Fibroblast of lung (primary cell): ENCODE measurements around the gene AQP11. TPM values are rescaled to one million over a fixed set of nuclear protein-coding genes. Genes with fewer than 3 reads are reported as not detected.
"Not testable (repeated sequence)": the region's sequence is repeated elsewhere in the genome, so short reads cannot be mapped to it uniquely, and the experiment has no call there.

Source experiments
- DNase-seq, 2 donors: peaks; one replicate each; pipeline versions ENCODE4 v3.0.0 to v3.0.0-alpha.2; 2010; ENCODE audit warnings: low read depth in 2 of 2
- H2AFZ ChIP-seq: 2 replicates; pipeline ENCODE4 v1.5.1; 2012; ENCODE audit warnings: low read length, control low read depth, inconsistent platforms
- H3K27ac ChIP-seq: 2 replicates; pipeline ENCODE4 v1.5.1; 2011; ENCODE audit warnings: low read length, control low read depth; ENCODE audit not compliant: insufficient read depth
- H3K27me3 ChIP-seq: 2 replicates; pipeline ENCODE4 v1.5.1; 2011; ENCODE audit warnings: mild to moderate bottlenecking, low read length; ENCODE audit not compliant: control insufficient read depth, insufficient read depth
- H3K36me3 ChIP-seq: 2 replicates; pipeline ENCODE4 v1.5.1; 2011; ENCODE audit warnings: low read length; ENCODE audit not compliant: control insufficient read depth, insufficient read depth
- H3K4me1 ChIP-seq: 2 replicates; pipeline ENCODE4 v1.5.1; 2011; ENCODE audit warnings: low read length; ENCODE audit not compliant: control insufficient read depth, insufficient read depth; ENCODE audit errors: extremely low read depth
- H3K4me2 ChIP-seq: 2 replicates; pipeline ENCODE4 v1.5.1; 2011; ENCODE audit warnings: low read length, control low read depth; ENCODE audit not compliant: insufficient read depth; ENCODE audit errors: extremely low read depth
- H3K4me3 ChIP-seq, 4 experiments: fragments of 200-600 bp in 1 of 4; sonication (generic) in 1 of 4; replicated peaks in 1 of 4; 2 replicates each; pipeline ENCODE4 v1.5.1; 2011 to 2016; ENCODE audit warnings: low read length in 4 of 4, low read depth in 3 of 4, mild to moderate bottlenecking in 3 of 4, control low read depth in 2 of 4, inconsistent platforms in 1 of 4, mixed read lengths in 1 of 4; ENCODE audit not compliant: insufficient read depth in 1 of 4; ENCODE audit errors: control extremely low read depth in 1 of 4
- H3K79me2 ChIP-seq: 2 replicates; pipeline ENCODE4 v1.5.1; 2012; ENCODE audit warnings: mild to moderate bottlenecking, low read length, inconsistent platforms; ENCODE audit not compliant: control insufficient read depth, insufficient read depth
- H3K9ac ChIP-seq: 2 replicates; pipeline ENCODE4 v1.5.1; 2011; ENCODE audit warnings: mild to moderate bottlenecking, low read length, control low read depth; ENCODE audit not compliant: insufficient read depth
- H3K9me3 ChIP-seq: 2 replicates; pipeline ENCODE4 v1.5.1; 2012; ENCODE audit warnings: low read depth, low read length; ENCODE audit not compliant: control insufficient read depth, insufficient read depth
- H4K20me1 ChIP-seq: 2 replicates; pipeline ENCODE4 v1.5.1; 2011; ENCODE audit warnings: low read length; ENCODE audit not compliant: control insufficient read depth, insufficient read depth; ENCODE audit errors: extremely low read depth
- EZH2 ChIP-seq: IDR thresholded peaks from 2 replicates; pipeline ENCODE4 v1.5.1; 2012; ENCODE audit warnings: low read length, control low read depth, mild to moderate bottlenecking; ENCODE audit errors: missing control alignments
- polyA plus RNA-seq, 2 donors: library from polyadenylated mRNA; depleted of rRNA in 1 of 2; stranded (reverse) in 1 of 2; unstranded in 1 of 2; fragments of >200 nt; gene quantifications; 2 replicates each; pipeline ENCODE4 v1.2.1, GENCODE V29; 2011 to 2012; ENCODE audit warnings: missing spikeins in 1 of 2
- total RNA-seq: library from RNA; depleted of rRNA; stranded (reverse); fragments of >200 nt; gene quantifications from 2 replicates; pipeline ENCODE4 v1.2.1, GENCODE V29; 2014
- TF ChIP-seq, protein P1 (sequence below), 2 donors: IDR thresholded peaks in 1 of 2; conservative IDR thresholded peaks in 1 of 2; 1 replicate in 1 of 2; 2 replicates in 1 of 2; pipeline ENCODE4 v1.5.1; 2011 to 2012; ENCODE audit warnings: low read length in 2 of 2, control low read depth in 1 of 2, inconsistent platforms in 1 of 2, low read depth in 1 of 2, mild to moderate bottlenecking in 1 of 2

Gene AQP11
- total and polyA plus RNA-seq, 2 donors (not counting 1 experiment from before 2014, with no cell fraction given), result 1.3 to 11.2 TPM

GRCh38 chr11:77547863-77548551 lies 41.7 kb upstream of the AQP11 start:
- peak overlapping the region; percentile 24 for H2AFZ ChIP-seq
- no peak overlapping the region for H3K4me2 ChIP-seq
- no peak overlapping the region for H3K4me3 ChIP-seq
- no peak overlapping the region for H3K9ac ChIP-seq
- no peaks in the 10 kb centered on the region for H4K20me1 ChIP-seq
- no peaks in the 10 kb centered on the region for H3K36me3 ChIP-seq
- DNase-seq, result peak; percentile 60 to 82
- TF ChIP-seq, protein P1, sequence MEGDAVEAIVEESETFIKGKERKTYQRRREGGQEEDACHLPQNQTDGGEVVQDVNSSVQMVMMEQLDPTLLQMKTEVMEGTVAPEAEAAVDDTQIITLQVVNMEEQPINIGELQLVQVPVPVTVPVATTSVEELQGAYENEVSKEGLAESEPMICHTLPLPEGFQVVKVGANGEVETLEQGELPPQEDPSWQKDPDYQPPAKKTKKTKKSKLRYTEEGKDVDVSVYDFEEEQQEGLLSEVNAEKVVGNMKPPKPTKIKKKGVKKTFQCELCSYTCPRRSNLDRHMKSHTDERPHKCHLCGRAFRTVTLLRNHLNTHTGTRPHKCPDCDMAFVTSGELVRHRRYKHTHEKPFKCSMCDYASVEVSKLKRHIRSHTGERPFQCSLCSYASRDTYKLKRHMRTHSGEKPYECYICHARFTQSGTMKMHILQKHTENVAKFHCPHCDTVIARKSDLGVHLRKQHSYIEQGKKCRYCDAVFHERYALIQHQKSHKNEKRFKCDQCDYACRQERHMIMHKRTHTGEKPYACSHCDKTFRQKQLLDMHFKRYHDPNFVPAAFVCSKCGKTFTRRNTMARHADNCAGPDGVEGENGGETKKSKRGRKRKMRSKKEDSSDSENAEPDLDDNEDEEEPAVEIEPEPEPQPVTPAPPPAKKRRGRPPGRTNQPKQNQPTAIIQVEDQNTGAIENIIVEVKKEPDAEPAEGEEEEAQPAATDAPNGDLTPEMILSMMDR (conservative IDR thresholded peaks at IDR 0.05 in 1 of 2, IDR thresholded peaks at IDR 0.05 in 1 of 2; ENCODE audit: low read depth in 1 of 2, low read length in 2 of 2), result peak; percentile 61 to 63
- TF ChIP-seq EZH2, result no peak
- H3K27me3 ChIP-seq, result no peaks in the 10 kb centered on the region
- no peaks in the 10 kb centered on the region for H3K79me2 ChIP-seq
- H3K27ac ChIP-seq, result no peak overlapping the region
- H3K9me3 ChIP-seq, result no peaks in the 10 kb centered on the region
- H3K4me1 ChIP-seq, result no peaks in the 10 kb centered on the region

DNA sequence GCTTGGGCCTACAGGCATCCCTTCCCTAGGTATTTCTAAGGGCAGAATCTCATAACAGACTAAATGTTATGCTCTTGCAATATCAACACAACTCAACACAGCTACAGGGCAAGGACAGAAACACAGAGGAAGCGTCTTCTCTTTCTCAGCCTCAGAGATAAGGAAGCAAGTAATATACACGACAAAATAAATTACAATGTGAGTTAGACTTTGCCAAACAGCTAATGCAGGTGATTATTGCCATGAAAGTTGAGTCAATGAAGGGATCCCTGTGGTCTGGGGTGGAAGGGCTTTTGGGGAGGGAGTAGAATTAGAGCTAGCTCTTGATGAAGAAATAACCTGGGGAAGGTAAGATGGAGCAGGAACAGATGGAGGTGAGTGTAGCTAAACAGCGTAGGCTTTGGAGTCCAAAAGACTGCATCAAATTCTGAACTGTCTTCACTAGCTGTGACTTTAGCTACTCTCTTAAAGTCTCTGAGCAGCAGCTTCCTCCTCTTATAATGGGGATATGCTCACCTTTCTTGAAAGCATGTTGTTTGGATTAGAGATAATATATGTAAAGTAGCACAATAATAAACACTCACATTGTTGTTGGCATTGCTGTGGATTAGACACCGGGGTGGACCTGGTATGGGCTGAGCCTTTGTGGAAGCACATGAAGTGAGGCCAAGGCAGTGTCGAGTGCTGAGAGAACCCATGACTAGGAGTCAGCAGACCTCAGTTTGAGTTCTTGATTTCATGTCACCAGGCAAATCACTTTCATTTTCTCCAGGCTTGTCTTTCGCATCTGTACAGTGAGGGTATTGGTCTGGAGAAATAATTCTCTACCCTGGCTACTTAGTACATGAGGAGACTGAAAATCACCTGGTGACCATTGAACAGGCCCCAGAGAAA lies 41.0 kb upstream of the AQP11 start:
- DNase-seq, result no peak

DNA sequence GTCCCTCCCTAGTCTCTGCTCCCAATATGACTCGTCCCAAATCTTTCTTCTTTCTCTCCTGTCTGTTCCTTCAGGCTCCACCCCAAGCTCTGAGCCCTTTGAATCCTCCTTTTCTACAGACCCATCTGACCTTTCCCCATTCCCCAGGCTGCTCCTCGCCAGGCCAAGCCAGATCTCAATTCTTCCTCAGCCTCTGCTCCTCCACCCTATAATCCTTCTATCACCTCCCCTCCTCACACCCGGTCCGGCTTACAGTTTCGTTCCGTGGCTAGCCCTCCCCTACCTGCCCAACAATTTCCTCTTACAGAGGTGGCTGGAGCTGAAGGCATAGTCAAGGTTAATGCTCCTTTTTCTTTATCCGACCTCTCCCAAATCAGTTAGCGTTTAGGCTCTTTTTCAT lies 38.3 kb upstream of the AQP11 start:
- not testable (repeated sequence) for H3K36me3 ChIP-seq, H3K9me3 ChIP-seq, H3K9ac ChIP-seq, DNase-seq, H3K4me2 ChIP-seq, H2AFZ ChIP-seq, H3K27me3 ChIP-seq, H3K27ac ChIP-seq, H3K79me2 ChIP-seq, H3K4me1 ChIP-seq, H3K4me3 ChIP-seq, H4K20me1 ChIP-seq

More for the DNA sequence above, 41.0 kb upstream of the AQP11 start:
- no peak overlapping the region for H2AFZ ChIP-seq
- H3K27me3 ChIP-seq, result no peaks in the 10 kb centered on the region
- H3K4me3 ChIP-seq, result no peak overlapping the region
- H3K4me1 ChIP-seq, result no peaks in the 10 kb centered on the region
- H3K36me3 ChIP-seq, result no peaks in the 10 kb centered on the region
- no peak overlapping the region for H3K4me2 ChIP-seq
- no peaks in the 10 kb centered on the region for H3K9me3 ChIP-seq
- no peaks in the 10 kb centered on the region for H4K20me1 ChIP-seq
- TF ChIP-seq, protein P1 (conservative IDR thresholded peaks at IDR 0.05 in 1 of 2, IDR thresholded peaks at IDR 0.05 in 1 of 2; ENCODE audit: low read depth in 1 of 2, low read length in 2 of 2), result peak in 1 of 2 donors; percentile 14
- no peak for TF ChIP-seq EZH2
- no peak overlapping the region for H3K27ac ChIP-seq
- no peaks in the 10 kb centered on the region for H3K79me2 ChIP-seq
- no peak overlapping the region for H3K9ac ChIP-seq
